TTC549 (cell line): Measurements from ENCODE around the gene COL6A5.

Source experiments
- FAIRE-seq: peaks from 2 replicates; lab custom pipeline; 2012; peaks lifted over from hg19 to GRCh38; lab: Jason Lieb, UNC

Gene COL6A5

DNA sequence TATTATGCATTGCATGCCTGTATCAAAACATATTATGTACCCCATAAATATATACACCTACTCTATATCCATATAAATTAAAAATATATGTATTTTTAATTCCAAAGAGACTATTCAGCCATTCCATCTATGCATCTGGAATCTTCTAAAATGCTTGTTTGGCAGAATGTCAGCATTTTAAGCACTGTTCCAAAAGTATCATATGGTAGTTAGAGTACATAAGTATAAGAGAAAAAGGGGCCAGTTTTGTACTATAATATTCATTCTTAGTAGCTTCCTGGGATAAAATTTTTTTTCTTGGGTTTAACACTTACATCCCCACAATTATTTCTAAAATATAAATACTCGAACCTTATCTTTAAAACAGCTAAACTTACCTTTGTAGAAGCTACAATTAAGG is 111.1 kb downstream of the COL6A5 start:
- no peak for FAIRE-seq

DNA sequence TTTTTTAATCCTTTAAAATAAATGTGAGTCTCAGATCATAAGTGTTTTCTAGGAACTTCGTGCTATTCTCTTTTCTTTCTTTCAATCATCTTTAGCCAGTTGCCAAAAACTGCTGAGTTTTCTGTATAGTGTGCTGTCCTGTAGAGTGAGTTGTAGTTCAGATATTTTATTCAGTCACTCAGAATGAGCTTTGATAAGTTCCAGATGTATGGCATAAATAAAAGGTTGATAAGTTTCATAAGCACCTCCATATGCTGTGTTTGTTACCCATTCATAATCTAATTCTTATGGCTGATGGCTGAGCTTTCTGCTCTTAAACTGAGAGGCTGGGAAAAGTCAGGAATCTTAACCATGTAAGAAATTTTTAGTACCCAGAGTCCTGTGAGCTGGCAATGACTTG is 112.2 kb downstream of the COL6A5 start:
- no peak for FAIRE-seq

DNA sequence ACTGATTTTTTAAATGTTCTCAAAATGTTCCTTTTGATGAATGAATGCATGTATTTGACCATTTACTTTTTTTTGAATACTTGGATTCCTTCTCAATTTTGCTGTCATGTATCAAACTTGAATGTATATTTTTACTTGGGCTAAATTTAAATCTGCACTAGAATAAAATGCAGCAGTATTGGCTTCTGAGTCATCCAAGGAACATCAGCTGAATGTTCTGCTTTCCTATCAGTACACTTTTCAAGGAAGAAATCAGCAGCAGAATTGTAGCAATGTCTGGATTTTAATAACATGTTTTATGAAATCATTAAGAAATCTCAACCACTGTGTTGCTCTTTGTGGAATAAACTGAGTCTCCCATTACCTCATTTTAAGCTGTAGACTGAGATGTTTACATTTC is 114.5 kb downstream of the COL6A5 start:
- FAIRE-seq = no peak

DNA sequence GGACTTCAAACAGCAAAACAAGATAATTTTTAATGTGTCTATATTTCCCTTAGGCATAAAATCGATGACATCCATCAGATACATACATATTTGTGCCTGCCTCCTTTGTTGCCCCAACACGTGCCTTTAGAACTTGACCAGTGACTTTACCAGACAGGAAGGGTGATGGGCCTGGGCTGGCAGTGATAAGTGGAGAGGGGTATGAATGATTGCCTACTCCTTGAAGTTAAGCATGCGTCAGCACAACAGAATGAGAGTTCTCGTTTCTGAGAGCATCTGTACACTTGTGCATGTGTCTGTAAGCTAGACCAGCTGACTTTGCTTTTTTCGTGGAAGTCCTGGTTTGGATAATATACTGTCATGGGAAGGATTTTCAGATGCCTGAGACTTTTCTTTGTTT is 116.6 kb downstream of the COL6A5 start:
- no peak for FAIRE-seq

DNA sequence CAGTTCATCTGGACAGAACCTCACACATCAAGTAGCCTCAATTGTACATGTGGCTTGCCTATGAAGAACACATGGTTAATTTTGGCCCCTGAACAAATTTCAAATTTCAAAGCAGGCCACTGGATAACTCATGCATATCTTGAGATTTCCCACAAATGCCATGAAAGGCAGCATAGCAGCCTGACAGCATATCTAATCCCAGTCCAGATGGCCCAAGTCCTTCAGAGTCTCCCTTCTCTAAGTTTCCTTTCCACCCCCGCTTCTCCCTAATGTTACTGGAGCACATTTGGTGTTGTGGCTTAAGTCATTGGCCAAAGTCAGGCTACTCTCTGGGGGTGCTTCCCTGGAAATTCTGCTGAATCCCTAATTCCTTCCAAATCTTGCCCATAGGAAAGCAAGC is 117.7 kb downstream of the COL6A5 start:
- FAIRE-seq = no peak

DNA sequence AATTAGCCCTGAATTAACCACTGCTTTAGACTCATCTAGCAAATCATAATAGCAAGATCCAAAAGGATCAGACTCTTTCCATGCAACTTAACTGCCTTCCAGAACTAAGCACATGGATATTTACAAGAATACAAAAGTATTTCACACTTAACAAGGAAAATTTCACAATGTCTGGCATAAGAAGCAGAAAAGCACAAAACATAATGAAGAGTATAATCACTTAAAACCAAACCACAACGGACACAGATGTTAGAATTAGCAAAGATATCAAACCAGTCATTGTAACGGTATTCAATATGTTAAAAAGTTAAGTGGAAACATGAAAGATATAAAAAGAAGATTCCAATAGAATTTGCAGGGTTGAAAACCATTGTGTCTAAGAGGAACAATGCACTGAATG is 120.0 kb downstream of the COL6A5 start:
- no peak for FAIRE-seq

DNA sequence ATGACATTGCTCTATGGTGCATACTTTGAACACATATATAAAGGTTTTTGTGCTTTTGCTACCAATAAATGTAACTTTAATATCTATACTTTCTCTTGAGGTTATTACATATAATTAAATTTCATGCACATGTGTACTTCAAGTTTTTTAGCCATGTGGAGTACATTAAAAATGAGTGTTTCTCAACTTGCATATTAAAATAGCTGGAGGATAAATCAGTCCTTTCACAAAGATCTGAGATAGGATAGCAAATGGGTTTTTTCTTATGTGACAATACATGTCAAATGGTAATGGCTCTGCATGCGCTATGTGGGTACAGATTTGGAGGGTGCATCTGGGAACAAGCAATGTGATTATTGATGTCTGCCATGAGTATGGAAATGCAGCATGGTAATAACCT is 122.8 kb downstream of the COL6A5 start:
- FAIRE-seq = no peak

DNA sequence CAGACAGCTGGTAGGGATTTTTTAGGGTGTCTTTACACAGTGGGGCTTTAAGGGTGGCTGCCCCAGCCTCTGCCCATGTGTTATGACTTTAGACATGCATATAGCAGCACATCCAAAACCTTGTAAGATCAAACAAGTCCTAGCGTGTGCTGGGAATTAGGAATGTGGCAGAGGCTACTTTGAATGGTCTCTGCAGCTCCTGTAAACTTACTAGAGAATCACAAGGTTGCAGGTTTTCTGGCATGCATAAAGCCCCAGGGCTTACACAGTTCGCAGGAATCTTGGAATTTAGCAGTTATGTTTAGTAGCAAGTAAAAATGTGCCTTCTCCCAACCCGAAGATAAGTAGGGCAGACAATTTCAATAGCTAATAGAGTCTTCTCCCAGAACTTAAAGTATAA is 124.7 kb downstream of the COL6A5 start:
- no peak for FAIRE-seq

DNA sequence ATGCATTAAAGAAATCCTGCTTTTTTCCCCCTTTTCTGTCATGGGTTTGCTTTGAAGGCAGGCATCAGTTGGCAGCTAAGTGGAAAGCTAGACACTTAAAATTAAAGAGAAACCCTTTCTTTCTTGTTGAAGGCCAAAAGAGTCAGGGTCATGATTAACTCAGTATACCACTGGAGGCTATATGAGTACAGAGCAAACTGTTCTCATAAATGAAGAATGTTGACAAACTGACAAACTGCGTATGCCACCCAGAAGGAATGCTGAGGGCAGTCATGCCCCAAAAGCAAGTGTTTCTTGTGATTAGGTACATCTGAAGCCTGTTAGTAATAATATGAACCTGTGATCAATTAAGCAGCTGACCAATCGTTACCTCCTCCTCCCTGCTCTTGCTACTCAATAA is 127.9 kb downstream of the COL6A5 start:
- FAIRE-seq = no peak

DNA sequence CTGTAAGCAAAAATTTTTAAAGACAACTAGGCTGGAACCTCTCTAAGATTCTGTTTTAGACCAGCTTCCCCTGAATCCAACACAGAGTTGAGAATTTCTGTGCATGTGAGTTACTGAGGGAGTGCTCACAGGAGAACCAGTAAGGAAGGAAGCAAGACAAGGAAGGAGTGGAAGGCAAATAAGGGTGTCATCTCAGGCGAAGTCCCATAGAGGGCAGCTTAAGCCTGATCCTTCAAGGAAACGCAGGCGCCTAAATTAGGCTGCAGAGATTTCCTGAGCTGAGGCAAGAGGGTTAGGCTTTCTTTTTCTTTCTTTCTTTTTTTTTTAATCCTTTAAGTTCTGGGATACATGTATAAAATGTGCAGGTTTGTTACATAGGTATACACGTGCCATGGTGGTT is 135.3 kb downstream of the COL6A5 start:
- no peak for FAIRE-seq

DNA sequence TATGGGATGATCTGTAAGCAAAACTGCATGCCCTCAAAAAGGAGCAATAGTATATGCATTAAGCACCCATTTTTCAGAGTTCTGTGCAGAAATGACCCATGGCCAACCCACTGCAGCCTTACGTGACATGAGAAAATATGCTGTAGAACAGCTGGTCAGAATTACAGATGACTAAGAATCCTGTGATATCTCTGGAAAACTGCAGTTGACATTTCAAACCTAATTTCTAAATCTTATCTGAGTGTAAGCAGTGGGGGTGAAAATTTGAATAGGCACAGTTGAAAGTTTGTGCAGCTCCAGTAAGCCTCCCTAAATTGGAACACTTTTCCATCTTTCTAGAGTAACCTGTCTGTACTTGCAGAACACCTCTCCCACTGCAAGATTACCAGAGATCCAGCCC is 142.8 kb downstream of the COL6A5 start:
- FAIRE-seq = no peak

DNA sequence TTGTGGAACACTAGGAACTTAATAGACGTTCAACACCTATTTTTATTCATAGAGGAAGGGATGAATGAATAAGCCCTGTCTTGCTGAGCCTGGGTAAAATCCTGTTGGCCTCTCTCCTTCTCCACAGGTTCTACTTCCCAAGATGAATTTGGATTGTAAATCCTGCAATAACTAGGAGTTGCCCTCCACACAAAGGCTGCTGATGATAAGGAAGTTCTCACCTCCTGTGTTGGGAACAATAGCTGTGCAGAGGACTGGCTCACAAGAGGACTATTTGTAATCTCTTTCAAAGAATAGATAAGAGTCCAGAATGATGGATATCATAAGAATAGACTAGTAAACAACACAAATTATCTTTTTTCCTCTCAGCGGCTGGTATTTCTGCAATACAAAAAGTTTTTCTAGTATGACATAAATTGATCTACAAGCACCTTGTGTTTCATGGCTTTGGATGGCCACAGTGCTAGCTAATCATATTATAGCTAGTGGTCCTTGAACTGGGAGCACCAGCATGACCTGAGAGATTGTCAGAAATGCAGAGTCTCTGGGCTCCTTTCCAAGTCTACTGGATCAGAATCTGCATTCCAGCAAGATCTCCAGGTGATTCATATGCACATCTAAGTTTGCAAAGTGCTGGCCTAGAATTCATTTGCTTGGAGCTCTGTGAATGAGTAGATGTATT is 143.4 kb downstream of the COL6A5 start:
- no peak for FAIRE-seq

DNA sequence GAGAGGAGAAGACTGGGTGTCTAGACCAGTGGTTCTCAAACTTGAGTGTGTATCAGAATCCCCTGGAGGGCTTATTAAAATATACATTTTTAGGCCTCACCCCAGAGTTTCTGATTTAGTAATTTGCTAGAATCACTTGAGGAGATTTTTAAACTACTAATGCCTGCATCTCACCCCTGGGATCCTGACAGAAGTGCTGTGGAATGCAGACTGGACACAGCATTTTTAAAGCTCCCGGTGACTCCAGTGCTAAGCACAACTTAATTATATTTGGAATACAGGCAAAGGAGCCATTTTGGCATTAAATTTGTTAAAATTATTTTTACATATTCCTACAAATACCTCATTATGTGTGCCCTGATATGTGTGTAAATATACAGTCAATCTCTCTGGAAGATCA is 144.8 kb downstream of the COL6A5 start:
- FAIRE-seq = no peak

DNA sequence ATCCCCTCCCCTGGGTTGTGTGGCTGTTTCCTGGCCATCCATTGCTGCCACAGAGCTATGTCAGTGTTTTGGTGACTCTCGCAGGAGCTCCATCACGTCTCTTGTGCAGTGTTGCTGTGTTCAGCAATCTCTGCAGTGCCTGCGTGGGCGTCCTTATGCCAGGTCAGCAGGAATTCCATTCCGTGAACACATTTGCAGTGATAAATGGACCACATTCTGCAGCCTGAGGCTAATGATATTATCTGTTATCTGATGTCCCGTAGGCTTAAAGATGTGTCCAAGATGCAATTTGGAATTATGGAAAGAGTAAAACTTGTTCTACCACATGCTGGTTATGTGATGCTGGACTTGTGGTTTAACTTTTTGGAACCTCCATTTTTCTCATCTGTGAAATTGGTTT is 146.0 kb downstream of the COL6A5 start:
- no peak for FAIRE-seq

DNA sequence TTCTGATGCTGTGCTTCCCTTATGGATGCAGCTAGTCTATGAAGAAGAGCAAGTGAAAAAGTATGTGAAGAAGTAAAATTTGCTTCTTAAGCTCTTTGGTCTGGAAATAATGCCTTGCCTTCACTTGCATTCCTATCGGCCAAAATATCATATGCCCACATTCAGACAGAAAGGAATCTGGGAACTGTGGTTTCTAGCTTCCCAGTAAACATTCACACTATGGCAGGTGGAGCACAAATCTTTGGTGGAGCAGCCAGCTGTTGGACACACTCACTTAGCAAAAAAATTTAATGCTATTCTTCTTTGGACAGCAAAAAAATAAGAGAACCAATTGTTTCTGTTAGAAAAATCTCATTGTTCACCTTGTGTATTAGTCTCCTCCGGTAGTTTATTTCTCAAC is 159.2 kb downstream of the COL6A5 start:
- FAIRE-seq = no peak

DNA sequence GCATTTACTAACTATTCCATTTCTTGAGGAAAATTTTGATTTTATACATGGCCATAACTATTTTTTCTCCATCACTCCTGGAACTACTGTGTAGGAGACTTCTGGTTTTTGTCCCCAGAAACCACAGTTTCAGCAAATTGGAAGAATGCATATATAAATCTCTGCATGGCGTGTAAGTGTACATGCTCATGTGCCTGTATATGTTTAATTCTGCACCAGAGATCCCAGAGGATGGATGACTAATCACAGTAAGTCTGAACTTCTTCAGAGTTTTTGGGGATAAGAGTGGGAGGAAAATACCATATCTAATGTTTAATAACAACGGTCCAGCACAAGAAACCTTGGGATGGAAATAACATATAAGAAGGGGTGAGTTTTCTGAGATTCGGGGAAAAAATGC is 160.6 kb downstream of the COL6A5 start:
- FAIRE-seq = no peak

DNA sequence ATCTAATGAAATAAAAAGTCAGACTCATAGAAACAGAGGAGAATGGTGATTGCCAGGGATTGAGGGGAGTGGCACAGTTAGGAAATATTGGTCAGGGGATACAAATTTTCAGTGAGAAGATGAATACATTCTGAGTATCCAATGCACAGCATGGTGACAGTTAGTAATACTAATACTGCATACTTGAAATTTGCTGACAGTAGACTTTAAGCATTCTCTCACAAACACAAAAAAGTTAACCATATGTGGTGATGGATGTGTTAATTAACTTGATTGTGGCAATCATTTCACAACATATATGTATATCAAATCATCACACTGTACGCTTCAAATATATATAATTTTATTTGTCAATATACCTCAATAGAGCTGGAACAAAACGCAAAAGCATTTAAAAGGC is 162.3 kb downstream of the COL6A5 start:
- no peak for FAIRE-seq

DNA sequence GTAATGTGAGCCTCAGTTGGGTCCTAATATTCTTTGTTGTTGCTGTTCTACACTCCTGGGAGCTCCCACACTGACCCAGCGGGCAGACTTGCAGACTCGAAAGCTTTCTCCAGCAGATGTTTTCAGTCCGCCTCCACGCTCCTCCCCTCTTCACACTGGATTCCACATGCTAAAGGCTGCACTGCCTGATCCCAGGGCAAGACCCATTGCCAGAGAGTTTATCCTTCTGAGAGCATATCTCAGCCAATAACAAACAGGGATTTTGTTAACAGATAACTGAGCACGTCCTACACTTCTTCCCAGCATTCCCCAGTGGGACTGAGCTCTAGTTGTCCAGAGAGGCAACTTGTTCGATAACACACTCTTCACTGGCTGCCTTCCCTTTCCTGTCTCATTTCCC is 163.5 kb downstream of the COL6A5 start:
- FAIRE-seq = no peak

DNA sequence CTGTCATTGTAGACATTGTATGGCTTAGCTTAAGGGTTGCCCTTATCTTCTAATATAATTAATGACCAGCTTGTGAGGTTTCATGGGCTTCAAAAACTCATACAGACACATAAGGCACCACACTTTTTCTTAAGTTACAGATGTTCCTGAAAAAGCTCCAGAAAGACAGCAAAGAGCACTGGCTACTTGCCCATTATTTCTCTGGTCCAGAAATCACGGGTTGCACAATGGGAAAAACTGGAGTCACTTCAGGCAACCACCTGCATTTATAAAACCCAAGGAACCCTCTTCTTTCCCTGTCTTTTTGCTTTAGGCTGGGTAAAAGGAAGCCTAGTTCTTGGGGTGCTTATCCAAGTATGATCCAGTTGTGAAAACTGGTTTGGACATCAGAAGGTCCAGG is 169.2 kb downstream of the COL6A5 start:
- no peak for FAIRE-seq

DNA sequence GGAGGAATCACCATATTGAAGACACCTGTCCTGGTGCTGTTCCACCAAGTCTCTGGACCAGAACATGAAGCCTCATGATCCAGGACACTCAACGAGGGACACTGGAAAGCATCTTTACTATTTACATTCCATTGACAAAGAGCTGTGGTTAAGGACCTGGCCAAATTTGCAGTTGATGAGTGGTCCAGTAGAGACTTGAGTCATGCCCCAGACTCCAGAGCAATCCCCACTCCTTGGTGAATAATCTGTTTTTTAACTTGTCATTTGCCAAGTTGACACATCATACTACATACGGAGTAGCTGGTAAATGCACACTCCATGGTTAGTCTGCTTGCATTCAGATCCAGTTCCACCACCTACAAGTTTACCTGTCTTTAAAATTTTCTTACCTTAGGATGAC is 170.3 kb downstream of the COL6A5 start:
- no peak for FAIRE-seq

DNA sequence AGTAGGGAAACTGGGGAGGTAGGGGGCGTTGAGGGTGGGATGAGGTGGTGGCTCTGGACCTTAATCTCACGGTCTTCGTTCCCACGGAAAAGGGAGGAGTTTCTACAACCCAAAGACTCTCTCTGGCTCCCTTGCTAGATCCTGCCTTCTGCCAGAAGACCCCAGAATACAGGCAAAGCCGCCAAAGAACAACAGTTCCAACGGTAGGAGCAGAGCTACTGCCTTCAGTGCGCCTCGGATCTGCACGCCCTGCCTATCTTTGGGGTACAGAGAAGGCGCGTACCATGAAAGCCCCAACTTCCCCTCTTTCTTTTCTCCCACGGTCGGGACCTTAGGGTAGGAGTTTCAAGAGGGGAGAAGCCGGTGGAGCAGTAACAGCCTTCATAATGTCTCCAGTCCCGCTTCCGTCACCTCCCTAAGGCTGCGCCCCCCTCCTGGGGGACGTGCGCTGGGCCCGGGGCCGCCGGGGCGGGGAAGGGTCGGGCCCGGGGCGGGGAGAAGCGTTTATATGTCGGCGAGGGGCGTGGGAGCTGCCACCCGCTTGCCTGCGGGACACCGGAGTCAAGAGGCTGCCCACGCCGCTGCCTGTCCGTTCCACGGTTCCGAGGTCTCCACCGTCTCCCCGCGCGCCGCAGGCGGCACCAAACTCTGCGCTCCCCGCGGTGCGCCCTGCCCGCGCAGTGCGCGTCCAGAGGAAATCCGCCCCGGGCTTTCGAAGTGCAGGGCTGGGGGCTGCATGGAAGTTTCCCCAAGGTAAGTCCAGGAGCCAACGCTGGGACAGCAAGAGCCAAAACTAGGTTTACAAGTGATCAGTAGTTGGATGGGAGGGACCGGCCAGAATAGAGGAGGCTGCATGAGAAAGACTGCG is 171.4 kb downstream of the COL6A5 start, which contains the start of gene COL6A6:
COL6A6 (plus strand) TSS at position 533 of the 868 bp plus-strand sequence. CDS start 43,188 bp downstream, outside the sequence.
- no peak for FAIRE-seq

DNA sequence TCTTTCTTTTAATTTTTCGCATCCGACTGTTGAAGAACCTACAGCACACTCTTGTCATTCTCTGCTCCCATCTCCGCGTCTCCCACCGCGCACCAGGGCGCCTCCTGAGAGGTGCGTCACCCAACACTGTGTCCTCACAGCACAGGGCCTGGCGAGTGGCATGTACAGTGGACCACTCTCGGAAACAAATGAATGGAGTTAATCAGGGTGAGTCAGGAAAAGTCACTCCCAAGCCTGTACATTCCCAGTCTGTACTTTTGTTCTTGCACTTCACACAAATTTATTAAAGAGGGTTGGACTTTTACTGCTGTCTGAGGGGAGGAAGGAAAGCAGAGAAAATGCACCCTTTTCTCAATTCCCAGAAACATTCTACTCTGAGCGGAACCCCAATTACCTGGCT is 172.1 kb downstream of the COL6A5 start:
- no peak for FAIRE-seq

DNA sequence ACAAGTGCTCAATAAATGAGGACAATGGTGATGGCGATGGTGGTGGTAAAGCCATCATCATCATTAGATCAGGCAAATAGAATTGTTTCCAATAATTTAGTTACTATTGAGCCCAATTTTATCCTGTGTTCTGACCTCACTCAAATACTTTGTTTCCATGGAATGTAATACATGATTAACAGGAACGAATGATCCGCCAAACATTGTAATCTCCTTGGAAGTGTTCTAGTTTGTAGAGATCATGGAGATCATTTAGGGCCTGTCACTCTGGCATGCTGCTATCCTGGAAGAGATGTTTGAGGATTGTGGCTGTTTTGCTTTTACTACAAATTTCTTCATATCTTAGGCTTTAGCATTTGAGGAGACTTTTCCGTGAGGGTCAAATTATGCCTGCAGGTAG is 174.3 kb downstream of the COL6A5 start:
- no peak for FAIRE-seq

DNA sequence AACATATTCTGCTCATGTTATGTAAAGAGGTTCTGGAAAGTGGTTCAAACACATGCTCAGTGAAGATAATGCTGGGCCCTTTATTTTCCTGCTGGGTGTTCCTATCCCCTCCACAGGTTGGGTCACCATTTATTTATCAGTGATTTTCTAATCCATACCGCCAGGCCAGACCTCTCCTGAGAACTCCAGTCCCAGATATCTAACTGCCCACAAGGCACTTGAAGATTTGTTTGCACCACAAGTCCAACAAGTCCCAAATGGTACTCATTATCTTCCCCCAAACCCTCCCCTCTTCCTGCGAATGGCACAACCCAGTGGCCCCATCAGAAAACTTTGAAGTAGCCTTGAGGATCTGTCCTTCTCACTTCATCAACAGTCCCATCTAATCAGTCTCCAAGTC is 176.9 kb downstream of the COL6A5 start:
- FAIRE-seq = no peak
